Adrenal gland (tissue), 12 donors: Measurements from ENCODE around the gene NTPCR. TPM values are rescaled to one million over a fixed set of nuclear protein-coding genes. Genes with fewer than 3 reads are reported as not detected.

ENCODE experiments used
- DNase-seq, 7 donors: peaks; one replicate each; pipeline ENCODE4 v3.0.0-alpha.2; 2019 to 2020
- H3K27ac ChIP-seq, 5 donors: fragments of 200-600 bp; sonication (generic) in 4 of 5; 1 replicate in 3 of 5; 2 replicates in 2 of 5; pipeline versions ENCODE4 v1.5.1 to v1.8.0; 2016 to 2020; ENCODE audit warnings: mild to moderate bottlenecking in 1 of 5
- H3K27me3 ChIP-seq: fragments of 200-600 bp; 2 replicates; pipeline ENCODE4 v1.8.0; 2021
- H3K36me3 ChIP-seq, 2 donors: fragments of 200-600 bp; replicated peaks in 1 of 2; 1 replicate in 1 of 2; 2 replicates in 1 of 2; pipeline versions ENCODE4 v1.5.1 to v1.8.0; 2018 to 2022
- H3K4me1 ChIP-seq, 2 donors: fragments of 200-600 bp; replicated peaks in 1 of 2; 1 replicate in 1 of 2; 2 replicates in 1 of 2; pipeline versions ENCODE4 v1.5.1 to v1.8.0; 2018 to 2021
- H3K4me3 ChIP-seq, 4 donors: fragments of 200-600 bp; sonication (generic) in 3 of 4; one replicate each; pipeline ENCODE4 v1.5.1; 2016 to 2018
- H3K9me3 ChIP-seq, 3 donors: fragments of 200-600 bp; sonication (generic) in 1 of 3; replicated peaks in 1 of 3; 1 replicate in 2 of 3; 2 replicates in 1 of 3; pipeline versions ENCODE4 v1.5.1 to v1.8.0; 2016 to 2021
- POLR2A ChIP-seq, 2 donors: fragments of 450-650 bp; IDR thresholded peaks; one replicate each; pipeline ENCODE4 v1.6.1; 2017; ENCODE audit warnings: antibody characterized with exemption in 2 of 2, mild to moderate bottlenecking in 2 of 2, moderate library complexity in 1 of 2
- WGBS, 4 donors: extraction: QIAGEN DNeasy Blood & Tissue Kit in 2 of 4; methylation state at CpG; one replicate each; pipeline versions ENCODE4 v1.1.5 to v1.1.7; 2013 to 2017; 5-methylcytosine and 5-hydroxymethylcytosine counted together
- intact Hi-C, 2 donors: fragments of 100-400 bp; cut with DNase I; formaldehyde crosslinking; loops; one replicate each; pipeline versions ENCODE4 v1.14.1 to v1.15.0; 2022 to 2023
- polyA plus RNA-seq, 3 donors: library from polyadenylated mRNA; stranded (reverse); fragments of 200-250 nt in 2 of 3; fragments of 350-450 nt in 1 of 3; fragmentation: Illumina TruSeq in 1 of 3; extraction: RNeasy Lipid Tissue Mini Kit (QIAGEN cat#74804) in 1 of 3; gene quantifications; one replicate each; pipeline ENCODE4 v1.2.3, GENCODE V29; 2013 to 2014
- total RNA-seq, 9 donors: library from RNA; depleted of rRNA in 4 of 9; stranded (reverse); fragments of >200 nt in 4 of 9; fragments of 120-200 nt in 1 of 9; fragmentation: NEBNext Ultra II Directional in 1 of 9; extraction: Animal tissue kit (Norgen Biotek cat#: 25700) in 1 of 9; gene quantifications; one replicate each; pipeline versions ENCODE4 v1.1.0 to v1.2.4, GENCODE V29; 2013 to 2023
- TF ChIP-seq, protein P1 (sequence below), 6 experiments: fragments of 450-650 bp in 4 of 6; fragments of 200-600 bp in 2 of 6; sonication (generic) in 1 of 6; IDR thresholded peaks; 1 replicate in 5 of 6; 2 replicates in 1 of 6; pipeline versions ENCODE4 v1.5.1 to v1.8.0; 2016 to 2021; ENCODE audit warnings: antibody characterized with exemption in 6 of 6, mild to moderate bottlenecking in 2 of 6, moderate library complexity in 1 of 6
- donor health status: healthy with polysubstance abuse.
- donor health status: Bipolar disorder and iron deficiency.
- donor health status: DM: yes; HTN: yes; CAD: no.
- donor health status: DM: no; HTN: no; CAD: no.
- donor health status: DM: no; HTN: no; CAD: no.
- donor health status: DM: yes; HTN: yes; CAD: no.

Gene NTPCR
- total and polyA plus RNA-seq, 12 donors: 17.3 to 72.0 (median 57.2) TPM

DNA sequence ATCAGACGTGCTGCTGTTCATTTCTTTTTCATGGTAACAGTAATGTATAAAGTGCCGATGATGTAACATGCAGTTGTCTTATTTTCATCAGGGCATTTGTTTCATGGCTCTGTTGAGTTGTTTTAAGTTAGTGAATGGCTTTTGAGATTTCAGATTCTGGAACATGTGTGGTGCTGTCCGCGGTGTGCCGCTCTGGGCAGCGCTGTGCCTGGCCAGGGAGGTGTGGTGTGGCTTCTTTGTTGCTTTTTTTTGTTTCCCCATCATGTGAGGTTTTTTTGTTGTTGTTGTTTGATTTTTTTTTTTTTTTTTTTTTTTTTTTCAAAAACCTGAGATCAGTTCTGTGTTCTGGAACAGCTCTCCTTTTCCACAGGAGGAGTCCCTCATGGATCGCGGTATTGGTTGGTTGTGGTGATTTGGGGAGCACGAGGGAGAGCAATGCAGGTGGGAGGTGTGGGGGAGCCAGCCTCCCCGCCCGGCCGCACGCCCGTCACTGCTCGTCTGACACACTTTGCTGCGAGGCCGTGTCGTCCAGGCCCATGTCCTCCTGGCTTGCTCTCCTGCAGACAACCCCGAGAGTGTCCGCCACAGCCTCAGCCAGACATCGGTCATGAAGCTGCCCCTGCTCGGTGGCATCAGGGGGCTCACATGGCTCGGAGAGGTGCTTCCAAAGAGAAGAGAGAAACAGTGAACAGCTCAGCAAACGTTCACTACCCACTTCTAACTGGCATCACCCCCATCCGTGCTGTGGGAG lies 33.6 kb downstream of the NTPCR start:
- 82 to 92% (median 88%) methylated on average over 12 to 25 of the region's 25 CpGs for WGBS, 4 donors
- TF ChIP-seq POLR2A (IDR thresholded peaks at IDR 0.05): no peak
- TF ChIP-seq, protein P1, sequence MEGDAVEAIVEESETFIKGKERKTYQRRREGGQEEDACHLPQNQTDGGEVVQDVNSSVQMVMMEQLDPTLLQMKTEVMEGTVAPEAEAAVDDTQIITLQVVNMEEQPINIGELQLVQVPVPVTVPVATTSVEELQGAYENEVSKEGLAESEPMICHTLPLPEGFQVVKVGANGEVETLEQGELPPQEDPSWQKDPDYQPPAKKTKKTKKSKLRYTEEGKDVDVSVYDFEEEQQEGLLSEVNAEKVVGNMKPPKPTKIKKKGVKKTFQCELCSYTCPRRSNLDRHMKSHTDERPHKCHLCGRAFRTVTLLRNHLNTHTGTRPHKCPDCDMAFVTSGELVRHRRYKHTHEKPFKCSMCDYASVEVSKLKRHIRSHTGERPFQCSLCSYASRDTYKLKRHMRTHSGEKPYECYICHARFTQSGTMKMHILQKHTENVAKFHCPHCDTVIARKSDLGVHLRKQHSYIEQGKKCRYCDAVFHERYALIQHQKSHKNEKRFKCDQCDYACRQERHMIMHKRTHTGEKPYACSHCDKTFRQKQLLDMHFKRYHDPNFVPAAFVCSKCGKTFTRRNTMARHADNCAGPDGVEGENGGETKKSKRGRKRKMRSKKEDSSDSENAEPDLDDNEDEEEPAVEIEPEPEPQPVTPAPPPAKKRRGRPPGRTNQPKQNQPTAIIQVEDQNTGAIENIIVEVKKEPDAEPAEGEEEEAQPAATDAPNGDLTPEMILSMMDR (IDR thresholded peaks at IDR 0.05): no peak
- intact Hi-C loops: no loop called here
- no peaks in the 10 kb centered on the region for H3K9me3 ChIP-seq
- no peak overlapping the region for H3K27ac ChIP-seq
- H3K27me3 ChIP-seq: no peaks in the 10 kb centered on the region
- H3K4me3 ChIP-seq: no peak overlapping the region
- no peaks in the 10 kb centered on the region for H3K4me1 ChIP-seq
- no peak for DNase-seq
- no peaks in the 10 kb centered on the region for H3K36me3 ChIP-seq

- no peak for TF ChIP-seq POLR2A (IDR thresholded peaks at IDR 0.05)
- H3K4me3 ChIP-seq: no peak overlapping the region
- intact Hi-C loops: no loop called here
- DNase-seq: no peak
- H3K27me3 ChIP-seq: no peaks in the 10 kb centered on the region
- H3K36me3 ChIP-seq: no peaks in the 10 kb centered on the region
- no peak overlapping the region for H3K27ac ChIP-seq
- no peaks in the 10 kb centered on the region for H3K9me3 ChIP-seq
- WGBS, 4 donors: 87 to 95% (median 91%) methylated on average over 9 to 10 of the region's 10 CpGs
- H3K4me1 ChIP-seq: no peaks in the 10 kb centered on the region
Measured at GRCh38 chr1:232984577-232985425, 34.4 kb downstream of the NTPCR start.

- H3K4me1 ChIP-seq: no peaks in the 10 kb centered on the region
- no peaks in the 10 kb centered on the region for H3K27me3 ChIP-seq
- H3K9me3 ChIP-seq: no peaks in the 10 kb centered on the region
- no peaks in the 10 kb centered on the region for H3K36me3 ChIP-seq
- 90 to 95% (median 93%) methylated on average over 15 to 31 of the region's 31 CpGs for WGBS, 4 donors
- no peak overlapping the region for H3K4me3 ChIP-seq
- no peak for DNase-seq
- H3K27ac ChIP-seq: no peak overlapping the region
- intact Hi-C loops: no loop called here
- no peak for TF ChIP-seq POLR2A (IDR thresholded peaks at IDR 0.05)
- TF ChIP-seq, protein P1 (IDR thresholded peaks at IDR 0.05): no peak
Measured at GRCh38 chr1:232985882-232986526, 35.6 kb downstream of the NTPCR start.

DNA sequence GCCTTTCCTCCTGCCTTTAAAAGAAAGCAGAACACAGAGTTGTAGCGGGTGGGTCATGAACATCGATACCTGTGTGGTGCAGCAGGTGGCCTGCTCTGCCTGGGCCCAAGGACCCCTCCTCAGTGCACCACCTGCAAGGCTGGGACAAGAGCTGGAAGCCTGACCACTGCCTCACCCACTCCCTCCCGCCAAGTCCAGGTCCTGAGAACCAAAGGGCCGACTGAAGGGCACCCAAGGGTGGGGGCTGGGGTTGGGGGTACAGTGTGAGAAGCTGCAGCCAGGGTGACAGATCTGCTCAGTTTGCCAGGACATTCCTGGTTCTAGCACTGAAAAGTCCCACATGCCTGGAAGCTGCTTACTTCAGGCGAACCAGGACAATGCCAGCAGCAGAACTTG lies 36.1 kb downstream of the NTPCR start:
- no peak overlapping the region for H3K27ac ChIP-seq
- DNase-seq: no peak
- intact Hi-C loops: no loop called here
- no peak for TF ChIP-seq POLR2A (IDR thresholded peaks at IDR 0.05)
- TF ChIP-seq, protein P1 (IDR thresholded peaks at IDR 0.05): no peak
- H3K27me3 ChIP-seq: no peaks in the 10 kb centered on the region
- no peaks in the 10 kb centered on the region for H3K9me3 ChIP-seq
- H3K36me3 ChIP-seq: no peaks in the 10 kb centered on the region
- H3K4me1 ChIP-seq: no peaks in the 10 kb centered on the region
- H3K4me3 ChIP-seq: no peak overlapping the region
- 96 to 100% (median 98%) methylated on average over 1 to 5 of the region's 5 CpGs for WGBS, 4 donors
